Mesodermal cell (in vitro differentiated cells): ENCODE measurements around the gene AUTS2.

Source experiments
- H3K27ac ChIP-seq: 2 replicates; pipeline ENCODE4 v1.7.0; 2013; ENCODE audit warnings: mild to moderate bottlenecking, low read depth, low read length, moderate library complexity; ENCODE audit not compliant: severe bottlenecking
- H3K36me3 ChIP-seq: 2 replicates; pipeline ENCODE4 v1.7.1; 2013; ENCODE audit warnings: mild to moderate bottlenecking, low read length, moderate library complexity; ENCODE audit not compliant: control insufficient read depth, insufficient read depth
- H3K4me1 ChIP-seq: one replicate; pipeline ENCODE4 v1.7.1; 2013; ENCODE audit warnings: mild to moderate bottlenecking, low read length; ENCODE audit not compliant: insufficient read depth, control insufficient read depth, poor library complexity, severe bottlenecking
- H3K4me3 ChIP-seq: 2 replicates; pipeline ENCODE4 v1.7.0; 2013; ENCODE audit warnings: low read length, control low read depth, mild to moderate bottlenecking; ENCODE audit not compliant: insufficient read depth, poor library complexity, severe bottlenecking; ENCODE audit errors: extremely low read depth
- H3K9me3 ChIP-seq: 2 replicates; pipeline ENCODE4 v1.7.1; 2013; ENCODE audit warnings: mild to moderate bottlenecking, low read length, moderate library complexity; ENCODE audit not compliant: control insufficient read depth
- WGBS, 2 experiments: methylation state at CpG; one replicate each; pipeline ENCODE4 v1.1.5; 2013; ENCODE audit warnings: missing lambda C conversion rate in 2 of 2; ENCODE audit not compliant: insufficient coverage in 2 of 2; 5-methylcytosine and 5-hydroxymethylcytosine counted together

Gene AUTS2

GRCh38 chr7:70583965-70584883 lies 985.9 kb downstream of the AUTS2 start:
- WGBS, 2 experiments: 86 to 90% methylated on average over 12 of the region's 16 CpGs
- peak overlapping the region; percentile 37 for H3K27ac ChIP-seq

GRCh38 chr7:70585071-70585470 lies 986.8 kb downstream of the AUTS2 start:
- H3K4me1 ChIP-seq: peaks cover 57% of the 10 kb centered on the region
- WGBS, 2 experiments: 56 to 70% methylated on average over 3 to 4 of the region's 4 CpGs

More at GRCh38 chr7:70583965-70584883, 985.9 kb downstream of the AUTS2 start:
- H3K36me3 ChIP-seq: no peaks in the 10 kb centered on the region
- no peak overlapping the region for H3K4me3 ChIP-seq
- no peaks in the 10 kb centered on the region for H3K9me3 ChIP-seq
- peaks cover 61% of the 10 kb centered on the region for H3K4me1 ChIP-seq

GRCh38 chr7:70586822-70587221 lies 988.5 kb downstream of the AUTS2 start:
- H3K27ac ChIP-seq: peak overlapping the region; percentile 5
- no peaks in the 10 kb centered on the region for H3K36me3 ChIP-seq
- WGBS, 2 experiments: 100% methylated on average over 1 of the region's 1 CpG; no CpG with 5 or more reads in 1 of the 2 experiments
- no peaks in the 10 kb centered on the region for H3K9me3 ChIP-seq
- no peak overlapping the region for H3K4me3 ChIP-seq
- H3K4me1 ChIP-seq: peaks cover 66% of the 10 kb centered on the region

More at GRCh38 chr7:70585071-70585470, 986.8 kb downstream of the AUTS2 start:
- Histone ChIP-seq H3K27ac (no peak overlapping the region), H3K36me3 (no peaks in the 10 kb centered on the region), H3K4me3 (no peak overlapping the region), H3K9me3 (no peaks in the 10 kb centered on the region)

GRCh38 chr7:70587739-70588138 lies 989.5 kb downstream of the AUTS2 start:
- Histone ChIP-seq H3K36me3 (no peaks in the 10 kb centered on the region), H3K9me3 (no peaks in the 10 kb centered on the region), H3K27ac (no peak overlapping the region), H3K4me1 (peaks cover 58% of the 10 kb centered on the region), H3K4me3 (no peak overlapping the region)
- WGBS, 2 experiments: 85 to 86% methylated on average over 2 of the region's 4 CpGs

GRCh38 chr7:70588191-70588921 lies 990.1 kb downstream of the AUTS2 start:
- no peaks in the 10 kb centered on the region for H3K9me3 ChIP-seq
- H3K4me3 ChIP-seq: no peak overlapping the region
- no peaks in the 10 kb centered on the region for H3K36me3 ChIP-seq
- 78 to 86% methylated on average over 7 to 9 of the region's 10 CpGs for WGBS, 2 experiments
- H3K4me1 ChIP-seq: peaks cover 52% of the 10 kb centered on the region
- no peak overlapping the region for H3K27ac ChIP-seq

- Histone ChIP-seq H3K36me3 (no peaks in the 10 kb centered on the region), H3K4me1 (peaks cover 46% of the 10 kb centered on the region), H3K9me3 (no peaks in the 10 kb centered on the region), H3K27ac (no peak overlapping the region), H3K4me3 (no peak overlapping the region)
- WGBS, 2 experiments: 42 to 51% methylated on average over 7 of the region's 7 CpGs
Observed at GRCh38 chr7:70589010-70589409, 990.7 kb downstream of the AUTS2 start.

GRCh38 chr7:70589590-70589989 lies 991.3 kb downstream of the AUTS2 start:
- no peaks in the 10 kb centered on the region for H3K9me3 ChIP-seq
- WGBS, 2 experiments: 93 to 100% methylated on average over 1 to 2 of the region's 3 CpGs
- peaks cover 47% of the 10 kb centered on the region for H3K4me1 ChIP-seq
- no peaks in the 10 kb centered on the region for H3K36me3 ChIP-seq
- no peak overlapping the region for H3K4me3 ChIP-seq
- H3K27ac ChIP-seq: no peak overlapping the region

GRCh38 chr7:70590126-70590854 lies 992.0 kb downstream of the AUTS2 start:
- no peak overlapping the region for H3K27ac ChIP-seq
- no peaks in the 10 kb centered on the region for H3K9me3 ChIP-seq
- H3K4me3 ChIP-seq: no peak overlapping the region
- no peaks in the 10 kb centered on the region for H3K36me3 ChIP-seq
- H3K4me1 ChIP-seq: peaks cover 40% of the 10 kb centered on the region
- WGBS, 2 experiments: 86 to 93% methylated on average over 4 to 6 of the region's 11 CpGs

GRCh38 chr7:70591643-70592042 lies 993.4 kb downstream of the AUTS2 start:
- no peak overlapping the region for H3K4me3 ChIP-seq
- WGBS, 2 experiments: 93 to 98% methylated on average over 4 to 6 of the region's 8 CpGs
- H3K9me3 ChIP-seq: no peaks in the 10 kb centered on the region
- H3K27ac ChIP-seq: no peak overlapping the region
- H3K36me3 ChIP-seq: no peaks in the 10 kb centered on the region
- peaks cover 38% of the 10 kb centered on the region for H3K4me1 ChIP-seq

GRCh38 chr7:70592171-70592570 lies 993.9 kb downstream of the AUTS2 start:
- no peaks in the 10 kb centered on the region for H3K9me3 ChIP-seq
- peaks cover 38% of the 10 kb centered on the region for H3K4me1 ChIP-seq
- H3K36me3 ChIP-seq: no peaks in the 10 kb centered on the region
- H3K27ac ChIP-seq: no peak overlapping the region
- WGBS, 2 experiments: 69% methylated on average over 4 of the region's 4 CpGs; no CpG with 5 or more reads in 1 of the 2 experiments
- no peak overlapping the region for H3K4me3 ChIP-seq
